KMS-11 (cell line): Measurements from ENCODE around the gene HEATR9.

Experiments
- H2AFZ ChIP-seq: fragments of 200-600 bp; sonication (generic); 2 replicates; pipeline ENCODE4 v1.6.1; 2016; ENCODE audit warnings: antibody characterized with exemption, mixed run types, low read depth
- H3K27ac ChIP-seq: fragments of 200-600 bp; sonication (generic); 2 replicates; pipeline ENCODE4 v1.6.1; 2016; ENCODE audit warnings: mild to moderate bottlenecking, mixed run types
- H3K27me3 ChIP-seq: fragments of 200-600 bp; sonication (generic); 2 replicates; pipeline ENCODE4 v1.6.1; 2017; ENCODE audit warnings: mild to moderate bottlenecking, low read depth, mixed run types, moderate library complexity; ENCODE audit not compliant: insufficient read depth
- H3K36me3 ChIP-seq: fragments of 200-600 bp; sonication (generic); 2 replicates; pipeline ENCODE4 v1.6.1; 2017; ENCODE audit warnings: mild to moderate bottlenecking, mixed run types; ENCODE audit not compliant: insufficient read depth
- H3K4me1 ChIP-seq: fragments of 200-600 bp; sonication (generic); 2 replicates; pipeline ENCODE4 v1.6.1; 2016; ENCODE audit warnings: mild to moderate bottlenecking, low read depth, mixed run types; ENCODE audit not compliant: poor library complexity, severe bottlenecking
- H3K4me2 ChIP-seq: fragments of 200-600 bp; sonication (generic); 2 replicates; pipeline ENCODE4 v1.7.0; 2016; ENCODE audit warnings: mild to moderate bottlenecking, mixed run types
- H3K4me3 ChIP-seq: fragments of 200-600 bp; sonication (generic); IDR thresholded peaks from 2 replicates; pipeline ENCODE4 v1.6.1; 2017; ENCODE audit warnings: low read depth, low read length, mixed read lengths; ENCODE audit not compliant: insufficient read depth
- H3K79me2 ChIP-seq: fragments of 200-600 bp; sonication (generic); 2 replicates; pipeline ENCODE4 v1.6.1; 2016; ENCODE audit warnings: low read depth, mixed run types; ENCODE audit not compliant: insufficient read depth
- H3K9ac ChIP-seq: fragments of 200-600 bp; sonication (generic); 2 replicates; pipeline ENCODE4 v1.6.1; 2016; ENCODE audit warnings: mild to moderate bottlenecking, mixed run types
- H4K20me1 ChIP-seq: fragments of 200-600 bp; sonication (generic); 2 replicates; pipeline ENCODE4 v1.6.1; 2016; ENCODE audit warnings: mild to moderate bottlenecking, mixed run types; ENCODE audit not compliant: insufficient read depth
- CTCF ChIP-seq: fragments of 200-600 bp; sonication (generic); conservative IDR thresholded peaks from 2 replicates; pipeline ENCODE4 v1.6.1; 2017; ENCODE audit warnings: low read depth, mild to moderate bottlenecking, antibody characterized with exemption, low read length, moderate library complexity, mixed read lengths

Gene HEATR9

DNA sequence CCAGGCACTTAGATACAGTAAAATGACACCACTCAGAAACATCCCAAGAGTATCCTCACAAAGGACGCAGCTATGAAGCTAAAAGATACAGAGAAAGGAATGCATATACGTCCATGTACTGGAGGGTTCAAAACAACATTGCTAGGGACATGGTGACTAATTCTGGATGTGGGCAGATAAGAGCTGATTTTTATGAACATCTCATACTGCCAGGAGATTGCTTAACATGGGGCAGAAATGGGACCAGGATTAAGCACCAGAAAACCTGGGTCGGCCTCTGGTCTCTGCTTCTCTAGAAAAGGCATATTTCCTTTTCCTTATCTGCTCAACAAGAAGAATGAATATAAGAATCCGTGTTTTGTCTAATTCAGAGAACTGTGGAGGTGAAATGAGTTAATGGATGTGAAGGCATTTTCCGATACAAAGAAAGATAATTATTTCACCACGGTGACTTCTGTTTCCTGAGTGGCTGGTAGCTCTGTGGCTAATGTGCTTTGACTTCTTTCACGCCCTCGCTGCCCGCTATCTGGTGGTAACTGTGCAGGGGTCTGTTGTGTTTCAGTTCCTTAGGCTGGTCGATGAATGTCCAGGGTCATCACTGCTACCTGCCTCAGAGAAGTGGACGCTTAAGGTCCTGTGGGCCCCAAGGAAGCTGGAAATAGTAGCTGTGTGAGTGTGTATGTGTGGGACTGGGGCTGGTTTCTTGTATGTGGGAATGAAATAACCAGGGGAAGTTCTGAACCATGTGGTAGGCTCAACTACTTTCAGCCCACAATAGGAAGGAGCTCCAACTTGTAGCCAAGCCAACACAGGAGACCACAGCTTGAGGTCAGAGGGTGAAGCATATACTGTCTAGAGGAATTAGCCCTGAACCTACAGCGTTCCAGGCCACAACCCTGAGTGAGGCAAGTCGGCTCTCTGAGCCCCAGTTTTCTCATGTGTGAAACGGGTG lies 27.2 kb upstream of the HEATR9 start:
- H3K27me3 ChIP-seq, result no peaks in the 10 kb centered on the region
- H3K27ac ChIP-seq, result no peak overlapping the region

DNA sequence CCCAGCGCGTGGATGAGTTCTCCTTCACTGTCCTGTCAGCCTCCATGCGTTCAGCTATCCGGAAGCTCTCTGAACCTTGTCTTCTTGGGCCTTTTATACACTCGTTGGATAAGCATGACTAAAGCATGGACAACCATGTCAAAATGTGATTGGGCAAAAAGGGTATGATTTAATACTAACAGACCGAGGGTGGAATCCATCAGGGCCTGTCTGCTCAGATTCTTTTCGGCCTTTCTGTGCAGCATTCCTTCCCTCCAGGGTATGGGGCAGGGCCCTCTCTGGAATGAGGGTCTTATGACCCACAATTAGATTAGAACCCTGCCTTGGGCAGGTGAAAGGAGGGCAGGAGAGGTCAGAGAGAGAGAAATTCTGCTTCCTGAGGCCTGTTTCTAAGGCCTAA lies 25.5 kb upstream of the HEATR9 start:
- Histone ChIP-seq H3K4me2 (no peak overlapping the region), H3K36me3 (no peaks in the 10 kb centered on the region), H3K27ac (no peak overlapping the region), H3K27me3 (no peaks in the 10 kb centered on the region), H3K79me2 (no peaks in the 10 kb centered on the region), H2AFZ (no peak overlapping the region), H4K20me1 (no peaks in the 10 kb centered on the region), H3K9ac (no peak overlapping the region), H3K4me1 (peaks cover 34% of the 10 kb centered on the region), H3K4me3 (no peak overlapping the region)
- TF ChIP-seq CTCF, result no peak

More for the DNA sequence above, 27.2 kb upstream of the HEATR9 start:
- Histone ChIP-seq H3K79me2 (no peaks in the 10 kb centered on the region), H4K20me1 (no peaks in the 10 kb centered on the region), H3K4me2 (no peak overlapping the region), H3K9ac (no peak overlapping the region), H3K4me3 (no peak overlapping the region), H2AFZ (no peak overlapping the region), H3K36me3 (no peaks in the 10 kb centered on the region), H3K4me1 (peaks cover 19% of the 10 kb centered on the region)
- no peak for TF ChIP-seq CTCF

DNA sequence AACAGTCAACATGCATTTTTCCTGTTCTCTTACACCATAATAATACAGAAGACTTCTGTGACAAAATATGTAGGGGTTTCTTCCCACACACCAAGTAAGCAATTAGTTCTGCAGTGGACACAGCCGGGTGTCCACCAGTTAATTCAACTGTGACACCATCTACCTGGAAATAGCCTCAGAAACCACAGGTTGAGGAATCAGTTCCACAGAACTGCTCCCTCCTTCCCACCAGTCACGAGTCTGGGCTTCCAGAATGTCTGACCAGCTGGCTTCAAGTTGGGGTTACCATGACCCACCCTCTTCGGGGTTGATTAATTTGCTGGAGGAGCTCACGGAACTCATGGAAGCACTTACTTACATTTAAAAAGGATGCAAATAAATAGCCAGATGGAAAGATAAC lies 25.1 kb upstream of the HEATR9 start:
- H2AFZ ChIP-seq, result no peak overlapping the region
- no peaks in the 10 kb centered on the region for H3K79me2 ChIP-seq
- H4K20me1 ChIP-seq, result no peaks in the 10 kb centered on the region
- peaks cover 35% of the 10 kb centered on the region for H3K4me1 ChIP-seq
- H3K36me3 ChIP-seq, result no peaks in the 10 kb centered on the region
- H3K4me3 ChIP-seq, result no peak overlapping the region
- H3K27ac ChIP-seq, result no peak overlapping the region
- TF ChIP-seq CTCF, result no peak
- no peak overlapping the region for H3K4me2 ChIP-seq
- H3K27me3 ChIP-seq, result no peaks in the 10 kb centered on the region
- no peak overlapping the region for H3K9ac ChIP-seq

GRCh38 chr17:35892091-35893035 lies 23.7 kb upstream of the HEATR9 start:
- H3K4me1 ChIP-seq, result peaks cover 35% of the 10 kb centered on the region
- TF ChIP-seq CTCF, result no peak
- H3K27me3 ChIP-seq, result no peaks in the 10 kb centered on the region
- no peak overlapping the region for H2AFZ ChIP-seq
- H3K4me2 ChIP-seq, result no peak overlapping the region; the same call in 1 of the 2 replicates
- peak overlapping the region; percentile 58; the same call in 1 of the 2 replicates for H3K27ac ChIP-seq
- no peaks in the 10 kb centered on the region for H3K36me3 ChIP-seq
- H3K79me2 ChIP-seq, result no peaks in the 10 kb centered on the region
- H3K9ac ChIP-seq, result no peak overlapping the region
- H3K4me3 ChIP-seq, result no peak overlapping the region
- H4K20me1 ChIP-seq, result no peaks in the 10 kb centered on the region
